Activated CD8-positive, alpha-beta T cell treated with anti-CD3 and anti-CD28 coated beads for 36 hours (primary cell): ENCODE results near the gene SBF1. TPM values are rescaled to one million over a fixed set of nuclear protein-coding genes. Genes with fewer than 3 reads are reported as not detected.

ENCODE experiments used
- ATAC-seq: fragments of 200-7000 bp; cut with Tn5 transposase; one replicate; pipeline ENCODE4 v1.10.0; 2021; ENCODE audit warnings: mild to moderate bottlenecking, moderate library complexity
- CTCF ChIA-PET: fragments of 350-600 bp; sonication (Branson Sonifier 250); formaldehyde crosslinking; loops from one replicate; lab custom pipeline; 2021; ENCODE audit warnings: antibody characterized with exemption; lab: Charles Lee
- POLR2A ChIA-PET: fragments of 350-600 bp; sonication (Branson Sonifier 250); formaldehyde crosslinking; loops from one replicate; lab custom pipeline; 2021; ENCODE audit warnings: antibody characterized with exemption; lab: Charles Lee
- DNase-seq: peaks from one replicate; pipeline ENCODE4 v3.0.0-alpha.2; 2020
- H3K27ac Mint-ChIP-seq: one replicate; pipeline ENCODE4 v1.8.0; 2021; ENCODE audit warnings: mild to moderate bottlenecking, mixed read lengths
- H3K27me3 Mint-ChIP-seq: one replicate; pipeline ENCODE4 v1.8.0; 2021; ENCODE audit warnings: mixed read lengths
- H3K36me3 Mint-ChIP-seq: one replicate; pipeline ENCODE4 v1.8.0; 2021; ENCODE audit warnings: low read depth, mixed read lengths
- H3K4me1 Mint-ChIP-seq: one replicate; pipeline ENCODE4 v1.8.0; 2021; ENCODE audit warnings: low read depth, mixed read lengths
- H3K4me3 Mint-ChIP-seq: one replicate; pipeline ENCODE4 v1.8.0; 2021; ENCODE audit warnings: mild to moderate bottlenecking, moderate library complexity, mixed read lengths
- H3K9me3 Mint-ChIP-seq: one replicate; pipeline ENCODE4 v1.8.0; 2021; ENCODE audit warnings: mixed read lengths
- intact Hi-C: fragments of 100-400 bp; cut with micrococcal nuclease; formaldehyde crosslinking; loops from one replicate; pipeline ENCODE4 v1.10.0; 2022
- total RNA-seq, 2 experiments: library from RNA; stranded (reverse); gene quantifications; one replicate each; pipeline ENCODE4 v1.2.3, GENCODE V29; 2021
- TF ChIP-seq, protein P1 (sequence below): fragments of 200-600 bp; IDR thresholded peaks from one replicate; pipeline ENCODE4 v1.8.0; 2022; ENCODE audit warnings: antibody characterized with exemption, mild to moderate bottlenecking

The SBF1 gene
- total RNA-seq, 2 experiments from 2014 or later, result 120 TPM

DNA sequence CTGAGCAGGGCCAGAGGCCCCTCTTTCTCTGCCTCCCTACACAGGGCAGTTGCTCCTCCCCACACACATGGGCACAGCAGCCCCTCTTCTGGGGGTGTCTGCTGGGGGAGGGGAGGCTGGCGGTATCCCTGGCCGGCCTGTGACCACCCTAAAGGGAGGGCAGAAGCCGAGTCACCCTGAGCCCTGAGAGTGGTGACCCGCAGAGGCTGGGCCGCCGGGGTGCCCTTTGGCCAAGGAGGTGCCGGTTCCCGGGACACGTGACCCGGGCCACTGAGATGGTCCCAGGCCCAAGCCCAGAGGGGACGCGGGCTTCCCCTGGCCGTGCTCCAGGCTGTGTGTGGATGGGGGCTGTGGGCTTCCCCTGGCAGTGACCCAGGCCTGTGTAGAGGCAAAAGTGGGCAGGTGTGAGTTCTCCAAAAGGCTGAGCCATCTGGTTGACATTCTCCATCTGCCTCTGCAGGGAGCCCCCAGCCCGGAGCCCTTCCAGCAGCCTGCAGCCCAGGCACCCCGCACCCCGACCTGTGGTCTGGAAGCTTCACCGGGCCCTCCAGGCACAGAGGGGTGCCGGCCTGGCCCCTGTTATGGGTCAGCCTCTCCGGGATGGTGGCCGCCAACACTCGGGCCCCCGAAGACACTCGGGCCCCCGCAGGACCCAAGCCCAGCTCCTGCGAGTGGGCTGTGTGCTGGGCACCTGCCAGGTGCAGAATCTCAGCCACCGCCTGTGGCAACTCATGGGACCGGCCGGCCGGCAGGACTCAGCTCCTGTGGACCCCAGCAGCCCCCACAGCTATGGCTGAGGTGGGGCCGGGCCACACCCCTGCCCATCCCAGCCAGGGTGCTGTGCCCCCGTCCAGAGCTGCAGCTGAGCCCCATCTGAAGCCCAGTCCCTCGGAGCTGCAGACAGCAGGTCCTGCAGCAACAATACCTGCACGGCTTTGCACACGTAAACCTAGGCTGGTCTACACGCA, 7.6 kb upstream of the SBF1 start:
- POLR2A ChIA-PET, result interaction anchor here (1.7 to 3.3 kb wide), 2 partner anchors 9 to 13 kb away, joined by 4 to 11 read pairs; no protein-coding TSS in a partner anchor
- H3K4me3 Mint-ChIP-seq, result peak overlapping the region; percentile 79
- H3K27ac Mint-ChIP-seq, result peak overlapping the region; percentile 63
- intact Hi-C loops, result no loop called here
- CTCF ChIA-PET, result interaction anchor here (0.8 to 1.0 kb wide), 3 partner anchors 10 to 16 kb away, joined by 3 to 5 read pairs (median 3); no protein-coding TSS in a partner anchor
- DNase-seq, result no peak
- TF ChIP-seq, protein P1, sequence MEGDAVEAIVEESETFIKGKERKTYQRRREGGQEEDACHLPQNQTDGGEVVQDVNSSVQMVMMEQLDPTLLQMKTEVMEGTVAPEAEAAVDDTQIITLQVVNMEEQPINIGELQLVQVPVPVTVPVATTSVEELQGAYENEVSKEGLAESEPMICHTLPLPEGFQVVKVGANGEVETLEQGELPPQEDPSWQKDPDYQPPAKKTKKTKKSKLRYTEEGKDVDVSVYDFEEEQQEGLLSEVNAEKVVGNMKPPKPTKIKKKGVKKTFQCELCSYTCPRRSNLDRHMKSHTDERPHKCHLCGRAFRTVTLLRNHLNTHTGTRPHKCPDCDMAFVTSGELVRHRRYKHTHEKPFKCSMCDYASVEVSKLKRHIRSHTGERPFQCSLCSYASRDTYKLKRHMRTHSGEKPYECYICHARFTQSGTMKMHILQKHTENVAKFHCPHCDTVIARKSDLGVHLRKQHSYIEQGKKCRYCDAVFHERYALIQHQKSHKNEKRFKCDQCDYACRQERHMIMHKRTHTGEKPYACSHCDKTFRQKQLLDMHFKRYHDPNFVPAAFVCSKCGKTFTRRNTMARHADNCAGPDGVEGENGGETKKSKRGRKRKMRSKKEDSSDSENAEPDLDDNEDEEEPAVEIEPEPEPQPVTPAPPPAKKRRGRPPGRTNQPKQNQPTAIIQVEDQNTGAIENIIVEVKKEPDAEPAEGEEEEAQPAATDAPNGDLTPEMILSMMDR, result no peak
- peaks cover 3% of the 10 kb centered on the region for H3K4me1 Mint-ChIP-seq
- H3K9me3 Mint-ChIP-seq, result no peaks in the 10 kb centered on the region
- ATAC-seq, result peak; percentile 15
- H3K27me3 Mint-ChIP-seq, result peaks cover 6% of the 10 kb centered on the region
- H3K36me3 Mint-ChIP-seq, result no peaks in the 10 kb centered on the region

DNA sequence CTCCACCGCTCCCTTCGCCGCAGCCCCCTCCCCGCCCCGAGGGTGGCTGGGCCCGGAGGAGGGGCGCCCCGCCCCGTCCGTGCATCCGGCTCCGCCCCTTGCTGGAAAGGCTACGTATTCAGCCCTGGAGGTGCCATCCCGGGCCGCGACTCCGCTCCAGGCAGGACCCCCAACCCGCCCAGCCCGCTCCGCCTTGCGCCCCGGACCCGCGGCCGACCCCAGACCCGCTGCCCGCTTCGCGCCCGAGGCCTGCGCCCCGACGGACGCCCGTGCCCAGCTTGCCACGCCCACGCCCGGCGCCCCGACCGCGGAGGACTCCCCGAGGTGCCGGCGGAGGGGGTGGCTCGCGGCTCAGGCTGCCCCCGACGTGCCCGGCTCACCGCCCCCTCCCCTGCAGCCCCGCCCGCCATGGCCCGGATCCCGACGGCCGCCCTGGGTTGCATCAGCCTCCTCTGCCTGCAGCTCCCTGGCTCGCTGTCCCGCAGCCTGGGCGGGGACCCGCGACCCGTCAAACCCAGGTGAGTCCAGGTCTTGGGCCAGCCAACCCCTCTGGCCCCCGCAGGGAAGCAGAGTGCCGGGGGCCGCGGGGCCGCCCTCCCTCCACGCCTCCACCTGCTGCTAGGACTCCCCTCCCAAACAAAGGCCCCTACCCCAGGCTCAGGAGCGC, 6.7 kb upstream of the SBF1 start, which contains the start of gene ADM2:
Gene ADM2 (plus strand): TSS at position 104 of the 667 bp plus-strand sequence. CDS start 305 bp downstream, at position 409.
- ATAC-seq (peak; percentile 83), DNase-seq (peak; percentile 71)
- Mint-ChIP-seq H3K9me3 (no peaks in the 10 kb centered on the region), H3K4me1 (peaks cover 3% of the 10 kb centered on the region), H3K27ac (peak within 1 kb of the TSS; percentile 63), H3K27me3 (peaks cover 6% of the 10 kb centered on the region), H3K4me3 (peak within 1 kb of the TSS; percentile 79), H3K36me3 (no peaks in the 10 kb centered on the region)
- POLR2A ChIA-PET, result interaction anchor here (0.7 to 1.7 kb wide), 2 partner anchors 13 to 44 kb away, joined by 3 to 4 read pairs; partner anchors contain the start of gene SCO2
- CTCF ChIA-PET, result interaction anchor here (0.8 to 1.0 kb wide), 2 partner anchors 16 to 17 kb away, joined by 3 to 5 read pairs; no protein-coding TSS in a partner anchor
- intact Hi-C loops, result no loop called here
- TF ChIP-seq, protein P1, result no peak

DNA sequence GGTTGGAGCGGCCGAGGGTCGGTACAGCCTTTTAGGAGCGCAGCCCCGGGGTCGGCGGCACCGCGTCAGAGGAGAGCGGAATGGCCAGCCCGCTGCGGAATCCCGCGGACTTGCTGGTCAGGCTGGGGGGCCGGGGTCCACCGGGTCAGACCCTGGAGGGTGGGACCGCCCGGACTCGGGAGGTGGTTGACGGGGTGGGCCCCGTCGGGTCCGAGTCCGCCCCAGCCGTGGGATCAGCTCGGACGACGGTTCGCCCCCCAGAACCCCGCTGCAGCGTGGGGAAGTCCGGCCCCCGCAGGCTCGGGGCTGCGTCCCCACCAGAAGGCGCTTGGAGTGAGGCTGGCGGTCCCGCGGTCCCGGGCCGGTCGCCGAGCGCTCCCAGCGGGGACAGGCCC, 6.2 kb upstream of the SBF1 start:
- DNase-seq, result no peak
- intact Hi-C loops, result no loop called here
- Mint-ChIP-seq H3K4me1 (peaks cover 3% of the 10 kb centered on the region), H3K4me3 (peak overlapping the region; percentile 65), H3K27ac (no peak overlapping the region), H3K9me3 (no peaks in the 10 kb centered on the region), H3K27me3 (peaks cover 6% of the 10 kb centered on the region), H3K36me3 (no peaks in the 10 kb centered on the region)
- POLR2A ChIA-PET, result interaction anchor here (0.7 kb wide), 1 partner anchor 45 kb away, joined by 3 read pairs; the partner anchor contains the start of gene SCO2
- TF ChIP-seq, protein P1, result no peak
- CTCF ChIA-PET, result interaction anchor here (0.8 to 1.0 kb wide), 2 partner anchors 17 to 18 kb away, joined by 3 to 5 read pairs; no protein-coding TSS in a partner anchor
- ATAC-seq, result no peak

DNA sequence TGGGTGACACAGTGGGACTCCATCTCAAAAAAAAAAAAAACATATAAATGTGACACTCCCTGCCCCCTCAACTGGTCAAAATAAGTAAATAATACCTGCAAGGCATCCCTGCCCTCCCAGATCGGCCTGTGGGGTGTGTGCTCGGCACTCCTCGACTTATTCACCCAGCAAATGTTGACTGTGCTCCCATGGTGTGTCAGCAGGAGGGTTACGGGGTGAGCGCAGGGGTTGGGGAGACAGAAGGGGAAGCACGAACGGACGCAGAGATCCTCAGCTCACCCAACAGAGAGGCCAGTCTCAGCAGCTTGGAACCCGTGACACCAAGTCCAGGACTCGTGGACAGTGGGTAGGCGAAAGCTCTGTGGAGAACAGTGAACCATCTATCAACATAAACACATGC, 4.9 kb upstream of the SBF1 start:
- intact Hi-C loops, result no loop called here
- no peak overlapping the region for H3K27ac Mint-ChIP-seq
- H3K4me1 Mint-ChIP-seq, result peaks cover 8% of the 10 kb centered on the region
- no peaks in the 10 kb centered on the region for H3K36me3 Mint-ChIP-seq
- peaks cover 6% of the 10 kb centered on the region for H3K27me3 Mint-ChIP-seq
- no peak for ATAC-seq
- TF ChIP-seq, protein P1, result no peak
- ChIA-PET POLR2A (interaction anchor here (0.8 to 1.2 kb wide), 2 partner anchors 17 to 515 kb away, joined by 3 read pairs; no protein-coding TSS in a partner anchor), CTCF (interaction anchor here (0.9 to 1.2 kb wide), 3 partner anchors 19 to 141 kb away, joined by 3 read pairs; partner anchors contain the start of gene SCO2)
- DNase-seq, result no peak
- H3K4me3 Mint-ChIP-seq, result peak overlapping the region; percentile 65
- no peaks in the 10 kb centered on the region for H3K9me3 Mint-ChIP-seq
